Aorta (tissue), 5 donors: ENCODE results near the gene FADS3. TPM values are rescaled to one million over a fixed set of nuclear protein-coding genes. Genes with fewer than 3 reads are reported as not detected.

Source experiments
- ATAC-seq: fragments of 200-7000 bp; cut with Tn5 transposase; one replicate; pipeline ENCODE4 v1.9.1; 2022; ENCODE audit warnings: moderate library complexity; ENCODE audit not compliant: low FRiP score
- DNase-seq, 2 donors: peaks; one replicate each; pipeline ENCODE4 v3.0.0-alpha.2; 2020
- H3K27ac ChIP-seq, 2 donors: one replicate each; pipeline ENCODE4 v1.5.1; 2013; ENCODE audit warnings: low read length in 2 of 2, mild to moderate bottlenecking in 2 of 2, moderate library complexity in 2 of 2, control low read depth in 1 of 2, inconsistent platforms in 1 of 2, low read depth in 1 of 2
- H3K27me3 ChIP-seq, 2 donors: one replicate each; pipeline ENCODE4 v1.6.1; 2013; ENCODE audit warnings: control low read depth in 1 of 2, low read length in 1 of 2, mild to moderate bottlenecking in 1 of 2, moderate library complexity in 1 of 2; ENCODE audit not compliant: insufficient read depth in 2 of 2, control insufficient read depth in 1 of 2
- H3K36me3 ChIP-seq, 2 donors: one replicate each; pipeline ENCODE4 v1.6.1; 2013; ENCODE audit warnings: control low read depth in 1 of 2, low read length in 1 of 2, mild to moderate bottlenecking in 1 of 2; ENCODE audit not compliant: insufficient read depth in 2 of 2, control insufficient read depth in 1 of 2
- H3K4me1 ChIP-seq, 2 donors: one replicate each; pipeline ENCODE4 v1.6.1; 2013; ENCODE audit warnings: low read length in 2 of 2, control low read depth in 1 of 2, mild to moderate bottlenecking in 1 of 2, moderate library complexity in 1 of 2; ENCODE audit not compliant: insufficient read depth in 2 of 2, control insufficient read depth in 1 of 2
- H3K4me3 ChIP-seq, 2 donors: one replicate each; pipeline ENCODE4 v1.5.1; 2013; ENCODE audit warnings: low read length in 2 of 2, control low read depth in 1 of 2, mild to moderate bottlenecking in 1 of 2
- H3K9me3 ChIP-seq: one replicate; pipeline ENCODE4 v1.6.1; 2013; ENCODE audit warnings: mild to moderate bottlenecking, low read length; ENCODE audit not compliant: control insufficient read depth
- WGBS, 2 donors: extraction: QIAGEN DNeasy Blood & Tissue Kit; methylation state at CpG; one replicate each; pipeline ENCODE4 v1.1.7; 2013; 5-methylcytosine and 5-hydroxymethylcytosine counted together
- intact Hi-C, 2 donors: fragments of 100-400 bp; cut with DNase I; formaldehyde crosslinking; loops; one replicate each; pipeline versions ENCODE4 v1.14.2 to v1.15.0; 2022
- polyA plus RNA-seq, 2 donors: library from polyadenylated mRNA; stranded (reverse); fragments of 200-250 nt; gene quantifications; one replicate each; pipeline ENCODE4 v1.2.3, GENCODE V29; 2013
- total RNA-seq, 2 donors: library from RNA; stranded (reverse); fragmentation: NEBNext Ultra II Directional; extraction: Animal tissue kit (Norgen Biotek cat#: 25700); gene quantifications; one replicate each; pipeline ENCODE4 v1.2.1, GENCODE V29; 2021
- donor health status: healthy with polysubstance abuse.
- donor health status: Bipolar disorder and iron deficiency.
- donor health status: DM: no; HTN: no; CAD: no.
- donor health status: DM: no; HTN: no; CAD: no.
- donor health status: DM: yes; HTN: yes; CAD: no.

FADS3 gene
- total and polyA plus RNA-seq, 4 donors, result 33.8 to 402 (median 150) TPM

- ATAC-seq (peak; percentile 17), DNase-seq (no peak)
- Histone ChIP-seq H3K4me3 (no peak overlapping the region), H3K9me3 (no peaks in the 10 kb centered on the region), H3K36me3 (no peaks in the 10 kb centered on the region), H3K27ac (no peak overlapping the region), H3K4me1 (no peaks in the 10 kb centered on the region), H3K27me3 (no peaks in the 10 kb centered on the region)
- WGBS, 2 donors, result 73 to 79% methylated on average over 6 of the region's 6 CpGs
- intact Hi-C loops, result no loop called here
Measured at GRCh38 chr11:61924064-61924455, 32.7 kb upstream of the FADS3 start.

GRCh38 chr11:61923166-61924063, 32.1 kb upstream of the FADS3 start:
- H3K9me3 ChIP-seq, result no peaks in the 10 kb centered on the region
- no peak overlapping the region for H3K27ac ChIP-seq
- no peaks in the 10 kb centered on the region for H3K27me3 ChIP-seq
- no peaks in the 10 kb centered on the region for H3K36me3 ChIP-seq
- WGBS, 2 donors, result 66 to 76% methylated on average over 18 of the region's 18 CpGs
- no peak overlapping the region for H3K4me3 ChIP-seq
- no peaks in the 10 kb centered on the region for H3K4me1 ChIP-seq
- intact Hi-C loops, result no loop called here
- DNase-seq, result peak; percentile 80 to 87
- ATAC-seq, result peak; percentile 85

- Histone ChIP-seq H3K9me3 (no peaks in the 10 kb centered on the region), H3K4me1 (no peaks in the 10 kb centered on the region), H3K4me3 (no peak overlapping the region), H3K36me3 (no peaks in the 10 kb centered on the region), H3K27me3 (no peaks in the 10 kb centered on the region), H3K27ac (no peak overlapping the region)
- DNase-seq (peak; percentile 87 to 90), ATAC-seq (peak; percentile 74)
- WGBS, 2 donors, result 50 to 53% methylated on average over 6 of the region's 6 CpGs
- intact Hi-C loops, result no loop called here
Measured at GRCh38 chr11:61922539-61922938, 31.2 kb upstream of the FADS3 start.

- H3K27me3 ChIP-seq, result no peaks in the 10 kb centered on the region
- H3K27ac ChIP-seq, result no peak overlapping the region
- H3K9me3 ChIP-seq, result no peaks in the 10 kb centered on the region
- DNase-seq, result peak in 1 of 2 donors; percentile 37
- no peak overlapping the region for H3K4me3 ChIP-seq
- H3K4me1 ChIP-seq, result no peaks in the 10 kb centered on the region
- H3K36me3 ChIP-seq, result no peaks in the 10 kb centered on the region
- ATAC-seq, result no peak
- WGBS, 2 donors, result 79 to 87% methylated on average over 3 of the region's 3 CpGs
- intact Hi-C loops, result no loop called here
Measured at GRCh38 chr11:61921446-61921845, 30.1 kb upstream of the FADS3 start.

- Histone ChIP-seq H3K9me3 (no peaks in the 10 kb centered on the region), H3K27ac (no peak overlapping the region), H3K4me1 (no peaks in the 10 kb centered on the region), H3K4me3 (no peak overlapping the region), H3K36me3 (no peaks in the 10 kb centered on the region), H3K27me3 (no peaks in the 10 kb centered on the region)
- ATAC-seq (no peak), DNase-seq (peak in 1 of 2 donors; percentile 73)
- intact Hi-C loops, result no loop called here
- WGBS, 2 donors, result 84 to 92% methylated on average over 13 of the region's 13 CpGs
Measured at GRCh38 chr11:61919705-61920631, 28.6 kb upstream of the FADS3 start.

GRCh38 chr11:61918938-61919704, 27.8 kb upstream of the FADS3 start:
- WGBS, 2 donors, result 83 to 87% methylated on average over 6 of the region's 6 CpGs
- DNase-seq (peak in 1 of 2 donors; percentile 69), ATAC-seq (no peak)
- H3K4me3 ChIP-seq, result no peak overlapping the region
- no peaks in the 10 kb centered on the region for H3K27me3 ChIP-seq
- no peaks in the 10 kb centered on the region for H3K4me1 ChIP-seq
- no peak overlapping the region for H3K27ac ChIP-seq
- no peaks in the 10 kb centered on the region for H3K9me3 ChIP-seq
- no peaks in the 10 kb centered on the region for H3K36me3 ChIP-seq
- intact Hi-C loops, result no loop called here

GRCh38 chr11:61918251-61918937, 27.0 kb upstream of the FADS3 start:
- H3K9me3 ChIP-seq, result no peaks in the 10 kb centered on the region
- no peak for ATAC-seq
- no peak overlapping the region for H3K4me3 ChIP-seq
- H3K36me3 ChIP-seq, result no peaks in the 10 kb centered on the region
- intact Hi-C loops, result no loop called here
- no peaks in the 10 kb centered on the region for H3K4me1 ChIP-seq
- no peaks in the 10 kb centered on the region for H3K27me3 ChIP-seq
- DNase-seq, result peak; percentile 47 to 67
- H3K27ac ChIP-seq, result no peak overlapping the region
- 81 to 86% methylated on average over 14 of the region's 14 CpGs for WGBS, 2 donors
